HepG2 (cell line): Measurements from ENCODE around the gene RPL19. TPM values are rescaled to one million over a fixed set of nuclear protein-coding genes. Genes with fewer than 3 reads are reported as not detected.

Experiments used
- ATAC-seq: fragments of 200-7000 bp; cut with Tn5 transposase; 3 replicates; pipeline ENCODE4 v1.9.1; 2020; ENCODE audit warnings: mild to moderate bottlenecking, moderate library complexity
- BruUV-seq: library from RNA; stranded (reverse); fragments of 400-500 nt; replicated peaks from 2 replicates; lab custom pipeline; 2021; lab: Mats Ljungman, UMichigan
- CTCF ChIA-PET: fragments of 300-600 bp; formaldehyde crosslinking; extraction: SDS; loops from one replicate; lab custom pipeline; 2021; ENCODE audit warnings: low total read pairs, inconsistent platforms, low intra/inter-chr PET ratio; lab: Yijun Ruan, JAX
- POLR2A ChIA-PET: fragments of 350-600 bp; sonication (Branson Sonifier 250); formaldehyde crosslinking; loops from one replicate; lab custom pipeline; 2020; ENCODE audit warnings: antibody characterized with exemption, inconsistent platforms; lab: Yijun Ruan, JAX
- DNase-seq: peaks from one replicate; pipeline ENCODE4 v3.0.0-alpha.2; 2015; ENCODE audit warnings: low spot score
- FAIRE-seq: peaks from 3 replicates; lab custom pipeline; 2011; peaks lifted over from hg19 to GRCh38; lab: Jason Lieb, UNC
- H2AFZ ChIP-seq: one replicate; pipeline ENCODE4 v1.6.1; 2011; ENCODE audit warnings: low read length, inconsistent platforms
- H3K27ac ChIP-seq: fragments of 300-600 bp; 3 replicates; pipeline ENCODE4 v1.8.0; 2011; ENCODE audit warnings: mixed run types, mild to moderate bottlenecking, mixed read lengths, low read length, inconsistent platforms; ENCODE audit not compliant: insufficient read depth; ENCODE audit errors: extremely low read length
- H3K27me3 ChIP-seq, 2 experiments: fragments of 200-600 bp in 1 of 2; 2 replicates in 1 of 2; 3 replicates in 1 of 2; pipeline versions ENCODE4 v1.6.0 to v1.8.0; 2011; ENCODE audit warnings: low read length in 2 of 2, mild to moderate bottlenecking in 2 of 2, moderate library complexity in 2 of 2, inconsistent platforms in 1 of 2; ENCODE audit not compliant: insufficient read depth in 2 of 2, control insufficient read depth in 1 of 2
- H3K36me3 ChIP-seq, 2 experiments: fragments of 200-600 bp in 1 of 2; replicated peaks in 1 of 2; 2 replicates in 1 of 2; 3 replicates in 1 of 2; pipeline versions ENCODE4 v1.5.1 to v1.8.0; 2011; ENCODE audit warnings: low read length in 2 of 2, inconsistent platforms in 1 of 2; ENCODE audit not compliant: insufficient read depth in 2 of 2, control insufficient read depth in 1 of 2
- H3K4me1 ChIP-seq: 2 replicates; pipeline ENCODE4 v1.5.1; 2012; ENCODE audit warnings: low read length, inconsistent platforms; ENCODE audit not compliant: insufficient read depth
- H3K4me2 ChIP-seq: 2 replicates; pipeline ENCODE4 v1.6.0; 2011; ENCODE audit warnings: low read depth, low read length, inconsistent platforms
- H3K4me3 ChIP-seq, 3 experiments: fragments of 200-600 bp in 1 of 3; sonication (generic), shearing (Covaris generic) in 1 of 3; replicated peaks in 1 of 3; 2 replicates each; pipeline ENCODE4 v1.5.1; 2011 to 2016; ENCODE audit warnings: low read length in 3 of 3, inconsistent platforms in 2 of 3, low read depth in 2 of 3, mild to moderate bottlenecking in 2 of 3, control low read depth in 1 of 3, mixed read lengths in 1 of 3; ENCODE audit not compliant: insufficient read depth in 1 of 3
- H3K79me2 ChIP-seq: one replicate; pipeline ENCODE4 v1.6.1; 2011; ENCODE audit warnings: low read length, inconsistent platforms; ENCODE audit not compliant: insufficient read depth
- H3K9ac ChIP-seq: 2 replicates; pipeline ENCODE4 v1.6.0; 2011; ENCODE audit warnings: mild to moderate bottlenecking, low read depth, low read length, inconsistent platforms; ENCODE audit not compliant: insufficient read depth
- H3K9me3 ChIP-seq: 2 replicates; pipeline ENCODE4 v1.5.1; 2012; ENCODE audit warnings: mild to moderate bottlenecking, low read length
- H4K20me1 ChIP-seq: 2 replicates; pipeline ENCODE4 v1.6.0; 2011; ENCODE audit warnings: inconsistent platforms, mild to moderate bottlenecking, low read length, moderate library complexity; ENCODE audit not compliant: insufficient read depth
- ELF3 ChIP-seq: IDR thresholded peaks from 2 replicates; pipeline ENCODE4 v1.6.1; 2016; ENCODE audit warnings: missing genetic modification reagents, missing compliant biosample characterization
- GATAD2A ChIP-seq: IDR thresholded peaks from 2 replicates; pipeline ENCODE4 v1.6.1; 2016
- HES4 ChIP-seq: sonication (generic); formaldehyde crosslinking; IDR thresholded peaks from 2 replicates; pipeline ENCODE4 v1.9.0; 2021; ENCODE audit warnings: mild to moderate bottlenecking, missing genetic modification reagents, borderline replicate concordance
- HMG20B ChIP-seq: conservative IDR thresholded peaks from 2 replicates; pipeline ENCODE4 v1.6.1; 2016; ENCODE audit warnings: missing genetic modification reagents, missing compliant biosample characterization
- IKZF5 ChIP-seq: IDR thresholded peaks from 2 replicates; pipeline ENCODE4 v1.6.1; 2018; ENCODE audit warnings: missing genetic modification reagents, mild to moderate bottlenecking, missing compliant biosample characterization
- KDM5B ChIP-seq: sonication (generic); formaldehyde crosslinking; IDR thresholded peaks from 2 replicates; pipeline ENCODE4 v1.4.0; 2020; ENCODE audit warnings: missing genetic modification reagents, mild to moderate bottlenecking, borderline replicate concordance
- MXI1 ChIP-seq: IDR thresholded peaks from 3 replicates; pipeline ENCODE4 v1.6.1; 2012; ENCODE audit warnings: low read depth, low read length, inconsistent platforms, borderline replicate concordance
- SNAI1 ChIP-seq: sonication (generic); formaldehyde crosslinking; IDR thresholded peaks from 2 replicates; pipeline ENCODE4 v1.5.0; 2020; ENCODE audit warnings: mild to moderate bottlenecking, missing genetic modification reagents, borderline replicate concordance
- ZBTB7B ChIP-seq: sonication (generic); formaldehyde crosslinking; IDR thresholded peaks from 2 replicates; pipeline ENCODE4 v1.4.0; 2020; ENCODE audit warnings: missing genetic modification reagents
- ZMAT3 ChIP-seq: sonication (generic); formaldehyde crosslinking; conservative IDR thresholded peaks from 2 replicates; pipeline ENCODE4 v1.7.0; 2021; ENCODE audit warnings: missing genetic modification reagents
- ZNF331 ChIP-seq: sonication (generic); formaldehyde crosslinking; IDR thresholded peaks from 2 replicates; pipeline ENCODE4 v1.4.0; 2020; ENCODE audit warnings: missing genetic modification reagents
- ZNF543 ChIP-seq: sonication (generic); formaldehyde crosslinking; IDR thresholded peaks from 2 replicates; pipeline ENCODE4 v1.4.0; 2020; ENCODE audit warnings: mild to moderate bottlenecking, missing genetic modification reagents
- ZNF569 ChIP-seq: sonication (generic); formaldehyde crosslinking; IDR thresholded peaks from 2 replicates; pipeline ENCODE4 v1.5.0; 2020; ENCODE audit warnings: mild to moderate bottlenecking, missing genetic modification reagents, moderate library complexity, borderline replicate concordance
- ZNF574 ChIP-seq: sonication (generic); formaldehyde crosslinking; IDR thresholded peaks from 2 replicates; pipeline ENCODE4 v1.4.0; 2020; ENCODE audit warnings: missing genetic modification reagents
- ZNF607 ChIP-seq: sonication (generic); formaldehyde crosslinking; IDR thresholded peaks from 2 replicates; pipeline ENCODE4 v1.5.1; 2020; ENCODE audit warnings: missing genetic modification reagents, mild to moderate bottlenecking, borderline replicate concordance
- WGBS: methylation state at CpG from one replicate; pipeline ENCODE4 v1.1.6; 2017; ENCODE audit warnings: low lambda C conversion rate; 5-methylcytosine and 5-hydroxymethylcytosine counted together
- in situ Hi-C: cut with HindIII; loops from 2 replicates; pipeline ENCODE4 v1.10.0; 2017; ENCODE audit warnings: low pct_unique_long_range_greater_than_20kb; ENCODE audit not compliant: extremely low pct_ligation_motif_present
- intact Hi-C: fragments of 100-400 bp; cut with micrococcal nuclease; formaldehyde crosslinking; loops from one replicate; pipeline ENCODE4 v1.10.0; 2022; ENCODE audit not compliant: unreplicated experiment
- polyA plus RNA-seq, 8 experiments: library from polyadenylated mRNA; depleted of rRNA in 3 of 8; stranded (reverse) in 7 of 8; unstranded in 1 of 8; fragments of >200 nt; fragmentation: Illumina TruSeq in 4 of 8; extraction: Trizol in 4 of 8; gene quantifications; 2 replicates each; pipeline versions ENCODE4 v1.2.1 to v1.2.3, GENCODE V29; 2011 to 2016; ENCODE audit warnings: low read depth in 4 of 8, missing spikeins in 1 of 8, mixed read lengths in 1 of 8; ENCODE audit not compliant: insufficient read depth in 1 of 8
- total RNA-seq, 5 experiments: library from RNA; depleted of rRNA; stranded (reverse); fragments of >200 nt; fragmentation: Illumina TruSeq; extraction: Trizol; gene quantifications; 2 replicates each; pipeline ENCODE4 v1.2.3, GENCODE V29; 2016; ENCODE audit warnings: low read depth in 1 of 5

Gene RPL19
- total and polyA plus RNA-seq, 2 of the 13 experiments (the other 11 are each of a cell fraction or from before 2014, with no cell fraction given): 2,522 to 2,768 TPM

- TF ChIP-seq IKZF5 (CRISPR knock-in tag) (peak; percentile 4; the same call in 1 of the 2 replicates), HES4 (CRISPR knock-in tag) (0 out of 2 replicates have a peak, but pooled peaks have one; percentile 16), ZMAT3 (CRISPR knock-in tag) (peak; percentile 52; the same call in 1 of the 2 replicates), ZNF331 (CRISPR knock-in tag) (no peak), ZBTB7B (CRISPR knock-in tag) (0 out of 2 replicates have a peak, but pooled peaks have one; percentile 7), MXI1 (no peak), ZNF607 (peak; percentile 8; the same call in 1 of the 2 replicates), KDM5B (0 out of 2 replicates have a peak, but pooled peaks have one; percentile 12)
- TF ChIP-seq, all 625 proteins: peak for 23
Measured at GRCh38 chr17:39244016-39244599, 44.0 kb downstream of the RPL19 start (continued).

- ChIA-PET POLR2A (interaction anchor here (0.8 to 3.2 kb wide), 4 partner anchors 13 to 45 kb away, joined by 3 to 24 read pairs (median 14); partner anchors contain the start of gene RPL19), CTCF (interaction anchor here (0.8 to 4.2 kb wide), 6 partner anchors 9 to 80 kb away, joined by 3 to 35 read pairs (median 5); no protein-coding TSS in a partner anchor)
- Histone ChIP-seq H3K27me3 (peaks cover 0 to 5% of the 10 kb centered on the region in 2 experiments; a peak in 1 of 5 replicates), H3K27ac (no peak overlapping the region), H2AFZ (peak overlapping the region; percentile 12), H3K4me2 (peak overlapping the region; percentile 71), H3K79me2 (no peaks in the 10 kb centered on the region), H3K4me1 (peaks cover 11% of the 10 kb centered on the region), H3K9me3 (no peaks in the 10 kb centered on the region), H3K36me3 (no peaks in the 10 kb centered on the region), H3K4me3 (peak overlapping the region; percentile 4 to 59 (median 5); a peak in 2 of 6 replicates), H3K9ac (no peak overlapping the region; the same call in 1 of the 2 replicates), H4K20me1 (no peaks in the 10 kb centered on the region)
- in situ Hi-C loops (no loop called here), intact Hi-C loops (loop anchor here (1.0 to 5.0 kb wide), 2 partner anchors 38 to 53 kb away; no protein-coding TSS in a partner anchor)
- BruUV-seq: no TSS peak
- FAIRE-seq: peak; percentile 99
- ATAC-seq: peak; percentile 90
- WGBS: 49% methylated on average over 6 of the region's 6 CpGs
- peak; percentile 85 for DNase-seq
- TF ChIP-seq ZNF574 (peak; percentile 35; the same call in 1 of the 2 replicates), ELF3 (CRISPR knock-in tag) (peak; percentile 12; the same call in 1 of the 2 replicates), SNAI1 (no peak), HMG20B (CRISPR knock-in tag) (0 out of 2 replicates have a peak, but pooled peaks have one; percentile 8), ZNF543 (no peak), ZNF569 (CRISPR knock-in tag) (no peak), GATAD2A (CRISPR knock-in tag) (peak; percentile 59; the same call in 1 of the 2 replicates)
Measured at GRCh38 chr17:39244600-39245570, 44.8 kb downstream of the RPL19 start.
